GM18499 (cell line): ENCODE results near the gene BGN.

Experiments
- ATAC-seq: cut with Tn5 transposase; IDR thresholded peaks from one replicate; pipeline ENCODE4 v1.9.1; 2021; ENCODE audit warnings: moderate number of reproducible peaks; ENCODE audit not compliant: insufficient read depth, unreplicated experiment

BGN gene

GRCh38 chrX:153478746-153479145 is 16.0 kb upstream of the BGN start:
- no peak for ATAC-seq

- ATAC-seq, result no peak
Measured at GRCh38 chrX:153481043-153481442, 13.7 kb upstream of the BGN start.

- no peak for ATAC-seq
Measured at GRCh38 chrX:153482376-153483015, 12.3 kb upstream of the BGN start.

GRCh38 chrX:153485396-153486080 is 9.2 kb upstream of the BGN start:
- ATAC-seq, result no peak

- no peak for ATAC-seq
Measured at GRCh38 chrX:153486171-153486570, 8.6 kb upstream of the BGN start.

- ATAC-seq, result no peak
Measured at GRCh38 chrX:153487590-153488071, 7.1 kb upstream of the BGN start.

GRCh38 chrX:153488231-153488914 is 6.4 kb upstream of the BGN start:
- no peak for ATAC-seq

- no peak for ATAC-seq
Measured at GRCh38 chrX:153490217-153490930, 4.4 kb upstream of the BGN start.

GRCh38 chrX:153491351-153491914 is 3.3 kb upstream of the BGN start:
- ATAC-seq, result no peak

GRCh38 chrX:153491918-153492317 is 2.9 kb upstream of the BGN start:
- no peak for ATAC-seq

GRCh38 chrX:153492543-153492942 is 2.2 kb upstream of the BGN start:
- ATAC-seq, result no peak

- ATAC-seq, result no peak
Measured at GRCh38 chrX:153493085-153493484, 1.7 kb upstream of the BGN start.

GRCh38 chrX:153494061-153494460 is 719 bp upstream of the BGN start:
- no peak for ATAC-seq

- no peak for ATAC-seq
Measured at GRCh38 chrX:153495362-153495751, 577 bp downstream of the BGN start.

- ATAC-seq, result no peak
Measured at GRCh38 chrX:153495903-153496589, 1.3 kb downstream of the BGN start.

- ATAC-seq, result no peak
Measured at GRCh38 chrX:153496590-153496959, 1.8 kb downstream of the BGN start.

- ATAC-seq, result no peak
Measured at GRCh38 chrX:153498453-153498852, 3.7 kb downstream of the BGN start.

GRCh38 chrX:153499341-153499740 is 4.6 kb downstream of the BGN start:
- no peak for ATAC-seq

- ATAC-seq, result no peak
Measured at GRCh38 chrX:153499876-153500275, 5.1 kb downstream of the BGN start.

- ATAC-seq, result no peak
Measured at GRCh38 chrX:153500676-153501280, 6.0 kb downstream of the BGN start.
